GM10248 (cell line): ENCODE measurements around the gene DCAF16.

Experiments
- CTCF ChIA-PET: fragments of 300-600 bp; sonication (Branson Sonifier 250); formaldehyde crosslinking; extraction: SDS; loops from one replicate; lab custom pipeline; 2021; ENCODE audit warnings: antibody characterized with exemption; lab: Yijun Ruan, JAX
- POLR2A ChIA-PET: fragments of 350-650 bp; sonication (Branson Sonifier 250); formaldehyde crosslinking; extraction: SDS; loops from one replicate; lab custom pipeline; 2020; ENCODE audit warnings: antibody characterized with exemption; lab: Yijun Ruan, JAX
- DNase-seq: peaks from one replicate; pipeline ENCODE4 v3.0.0; 2012; ENCODE audit errors: extremely low spot score
- TF ChIP-seq, protein P1 (sequence below): IDR thresholded peaks from 2 replicates; pipeline ENCODE4 v1.5.1; 2012; ENCODE audit warnings: mild to moderate bottlenecking, low read depth; ENCODE audit errors: extremely low read depth, missing control alignments, control extremely low read depth

Gene DCAF16

DNA sequence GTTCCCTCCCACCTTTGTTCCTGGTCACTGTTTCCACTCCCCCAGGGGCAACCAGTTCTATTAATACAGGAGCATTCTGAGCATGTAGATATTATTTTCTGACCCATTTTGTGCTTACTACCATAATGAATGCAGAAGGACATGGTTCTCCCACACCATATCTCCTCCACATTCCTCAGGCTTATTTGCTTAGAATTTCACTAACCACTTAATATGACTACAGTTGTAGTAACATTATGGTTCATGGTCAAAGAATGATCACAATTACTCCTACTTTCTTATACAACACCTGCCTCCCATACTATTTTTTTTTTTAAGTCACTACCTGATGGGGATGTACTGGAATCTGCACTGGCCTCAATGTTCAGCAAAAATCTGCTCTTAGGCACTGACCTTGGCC is 21.6 kb downstream of the DCAF16 start:
- ChIA-PET CTCF (interaction anchor here (1.2 to 2.3 kb wide), 4 partner anchors 9 to 152 kb away, joined by 3 to 6 read pairs (median 4); no protein-coding TSS in a partner anchor), POLR2A (no interaction called here)
- no peak for DNase-seq
- TF ChIP-seq, protein P1, sequence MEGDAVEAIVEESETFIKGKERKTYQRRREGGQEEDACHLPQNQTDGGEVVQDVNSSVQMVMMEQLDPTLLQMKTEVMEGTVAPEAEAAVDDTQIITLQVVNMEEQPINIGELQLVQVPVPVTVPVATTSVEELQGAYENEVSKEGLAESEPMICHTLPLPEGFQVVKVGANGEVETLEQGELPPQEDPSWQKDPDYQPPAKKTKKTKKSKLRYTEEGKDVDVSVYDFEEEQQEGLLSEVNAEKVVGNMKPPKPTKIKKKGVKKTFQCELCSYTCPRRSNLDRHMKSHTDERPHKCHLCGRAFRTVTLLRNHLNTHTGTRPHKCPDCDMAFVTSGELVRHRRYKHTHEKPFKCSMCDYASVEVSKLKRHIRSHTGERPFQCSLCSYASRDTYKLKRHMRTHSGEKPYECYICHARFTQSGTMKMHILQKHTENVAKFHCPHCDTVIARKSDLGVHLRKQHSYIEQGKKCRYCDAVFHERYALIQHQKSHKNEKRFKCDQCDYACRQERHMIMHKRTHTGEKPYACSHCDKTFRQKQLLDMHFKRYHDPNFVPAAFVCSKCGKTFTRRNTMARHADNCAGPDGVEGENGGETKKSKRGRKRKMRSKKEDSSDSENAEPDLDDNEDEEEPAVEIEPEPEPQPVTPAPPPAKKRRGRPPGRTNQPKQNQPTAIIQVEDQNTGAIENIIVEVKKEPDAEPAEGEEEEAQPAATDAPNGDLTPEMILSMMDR: no peak

DNA sequence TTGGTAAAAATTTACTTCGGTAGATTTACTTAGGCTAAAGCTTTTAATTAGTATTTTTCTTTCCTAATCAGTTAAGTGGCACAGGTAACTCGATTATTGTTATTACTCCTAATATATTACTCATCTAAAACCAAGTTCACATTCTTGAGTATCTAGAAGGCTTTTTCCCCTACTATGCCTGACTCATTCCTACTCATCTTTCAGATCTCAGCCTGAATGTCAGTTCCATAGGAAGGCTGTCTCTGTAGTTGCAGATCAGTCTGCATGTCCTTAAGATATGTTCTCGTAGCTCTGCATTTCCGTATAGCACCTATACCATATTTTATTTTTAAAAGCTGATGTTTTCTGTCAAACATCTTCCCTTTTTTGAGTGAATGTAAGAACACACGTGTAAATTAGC is 23.2 kb downstream of the DCAF16 start:
- CTCF ChIA-PET: interaction anchor here (1.1 to 2.3 kb wide), 4 partner anchors 12 to 29 kb away, joined by 3 to 7 read pairs (median 5); no protein-coding TSS in a partner anchor
- POLR2A ChIA-PET: no interaction called here
- TF ChIP-seq, protein P1: no peak
- no peak for DNase-seq

DNA sequence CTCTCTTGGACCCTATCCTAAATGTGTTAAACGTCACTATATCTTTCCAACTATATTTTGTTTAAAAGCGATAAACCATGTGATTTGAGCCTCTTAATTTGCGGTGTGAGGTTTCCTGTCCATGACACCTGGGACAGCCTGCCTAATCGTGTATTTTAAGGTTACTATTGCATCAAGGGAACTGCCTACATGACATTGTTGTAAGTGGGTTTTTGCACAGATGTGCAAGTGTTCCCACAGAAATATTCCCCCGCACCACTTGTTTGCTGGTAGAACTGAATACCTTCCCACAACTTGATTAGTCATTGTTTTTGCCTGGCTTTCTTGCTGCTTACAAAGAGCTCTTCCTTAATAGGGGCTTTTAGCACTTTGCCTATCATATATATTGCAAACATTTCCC is 24.0 kb downstream of the DCAF16 start:
- DNase-seq: no peak
- CTCF ChIA-PET: interaction anchor here (1.1 to 2.3 kb wide), 4 partner anchors 13 to 30 kb away, joined by 3 to 7 read pairs (median 5); no protein-coding TSS in a partner anchor
- TF ChIP-seq, protein P1: no peak
- POLR2A ChIA-PET: no interaction called here

DNA sequence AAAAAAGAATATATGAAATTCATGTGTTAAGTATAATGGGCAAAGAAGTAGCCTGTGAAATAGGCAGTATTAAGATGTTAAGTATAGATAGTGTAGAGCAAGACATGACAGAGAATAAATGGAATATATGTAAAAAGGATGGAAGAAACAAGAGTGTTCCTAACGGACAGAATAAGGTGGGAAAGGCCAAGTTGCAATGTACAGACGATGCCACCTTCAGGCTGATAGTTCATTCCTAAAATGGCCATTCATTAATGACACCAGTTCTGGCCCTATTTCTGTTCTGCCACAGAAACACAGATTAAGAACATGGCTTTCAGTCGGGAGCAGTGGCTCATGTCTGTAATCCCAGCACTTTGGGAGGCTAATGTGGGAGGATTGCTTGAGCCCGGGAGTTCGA is 24.7 kb downstream of the DCAF16 start:
- ChIA-PET CTCF (interaction anchor here (0.9 to 2.3 kb wide), 2 partner anchors 14 to 22 kb away, joined by 3 to 7 read pairs; no protein-coding TSS in a partner anchor), POLR2A (no interaction called here)
- no peak for DNase-seq
- TF ChIP-seq, protein P1: no peak

DNA sequence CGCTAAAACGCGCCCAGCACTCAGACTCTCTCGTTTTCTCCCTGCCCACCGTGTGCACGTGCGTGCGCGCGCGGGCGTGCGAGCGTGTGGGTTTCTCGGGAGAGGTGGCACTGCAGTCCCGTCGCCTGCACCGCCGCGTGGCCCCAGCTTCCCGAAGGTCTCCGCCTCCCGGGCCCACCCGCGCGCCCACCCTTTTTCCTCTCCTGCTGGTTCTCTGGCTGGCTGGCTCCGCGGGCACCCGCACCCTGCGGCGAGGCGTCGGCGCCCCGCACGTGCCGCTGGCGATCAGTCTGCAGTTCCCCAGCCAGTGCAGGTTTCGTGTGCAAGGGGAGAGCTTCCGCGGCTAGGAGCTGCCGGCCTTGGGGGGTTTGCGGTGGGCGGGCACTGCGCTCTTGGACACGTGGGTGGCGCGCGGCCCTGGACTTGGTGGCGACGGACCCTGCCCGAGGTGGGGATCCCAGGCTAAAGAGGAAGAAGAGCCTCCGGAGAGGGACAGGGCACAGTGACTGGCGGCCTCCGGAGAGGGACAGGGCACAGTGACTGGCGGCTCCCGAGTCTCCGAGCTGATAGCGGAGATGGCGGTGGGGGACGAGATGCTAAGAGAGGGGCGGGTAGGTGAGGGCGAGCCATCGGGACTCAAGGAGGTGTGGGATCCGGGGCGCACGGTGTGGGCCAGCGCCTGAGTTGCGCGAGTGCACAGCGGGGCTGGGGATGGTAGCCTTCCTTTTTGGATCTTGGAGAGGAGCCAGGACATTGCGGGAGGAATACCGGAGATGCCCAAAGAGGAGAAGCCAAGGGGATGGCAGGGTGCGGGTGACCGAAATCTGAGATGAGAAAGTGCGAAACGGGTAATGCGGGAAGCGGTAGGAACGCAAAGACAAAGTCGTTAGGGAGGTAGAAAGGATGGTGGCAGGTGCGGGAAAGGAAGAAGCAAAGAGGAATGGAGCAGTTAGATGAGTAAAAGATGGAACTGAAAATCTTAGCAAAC is 29.0 kb downstream of the DCAF16 start, which contains the start of gene FAM184B:
Gene FAM184B (minus strand): TSS at position 322 of the 988 bp plus-strand sequence. CDS start 322 bp downstream, outside the sequence.
- no peak for DNase-seq
- POLR2A ChIA-PET: no interaction called here
- TF ChIP-seq, protein P1: no peak
- CTCF ChIA-PET: interaction anchor here (0.7 to 2.0 kb wide), 2 partner anchors 16 to 233 kb away, joined by 3 to 7 read pairs; no protein-coding TSS in a partner anchor
